Colonic mucosa (tissue), 4 donors: ENCODE results near the gene PPARGC1A. TPM values are rescaled to one million over a fixed set of nuclear protein-coding genes. Genes with fewer than 3 reads are reported as not detected.

Experiments used
- DNase-seq: peaks from one replicate; pipeline ENCODE4 v3.0.0-alpha.2; 2020
- H3K27ac ChIP-seq: fragments of 200-600 bp; one replicate; pipeline ENCODE4 v1.8.0; 2021
- H3K27me3 ChIP-seq: fragments of 200-600 bp; one replicate; pipeline ENCODE4 v1.8.0; 2021
- H3K36me3 ChIP-seq: fragments of 200-600 bp; one replicate; pipeline ENCODE4 v1.8.0; 2021
- H3K4me1 ChIP-seq: fragments of 200-600 bp; one replicate; pipeline ENCODE4 v1.8.0; 2021; ENCODE audit warnings: mild to moderate bottlenecking
- H3K4me3 ChIP-seq: fragments of 200-600 bp; one replicate; pipeline ENCODE4 v1.8.0; 2021
- H3K9ac ChIP-seq, 2 donors: one replicate each; pipeline ENCODE4 v1.7.0; 2013; ENCODE audit warnings: control low read depth in 2 of 2, low read depth in 2 of 2, low read length in 2 of 2
- H3K9me3 ChIP-seq: fragments of 200-600 bp; one replicate; pipeline ENCODE4 v1.8.0; 2021
- CTCF ChIP-seq: fragments of 200-600 bp; IDR thresholded peaks from one replicate; pipeline ENCODE4 v1.8.0; 2022; ENCODE audit warnings: antibody characterized with exemption, mild to moderate bottlenecking
- intact Hi-C: fragments of 100-400 bp; cut with DNase I; formaldehyde crosslinking; loops from one replicate; pipeline ENCODE4 v1.14.1; 2022
- total RNA-seq, 2 donors: library from RNA; stranded (reverse); fragmentation: NEBNext Ultra II Directional in 1 of 2; extraction: Animal tissue kit (Norgen Biotek cat#: 25700) in 1 of 2; gene quantifications; one replicate each; pipeline ENCODE4 v1.2.1, GENCODE V29; 2021
- donor health status: healthy.
- donor health status: DM: no; HTN: no; CAD: no.
- donor health status: DM: no; HTN: no; CAD: no.

Gene PPARGC1A
- total RNA-seq, 2 donors from 2014 or later, result 44.4 to 48.4 TPM

- Histone ChIP-seq H3K27me3 (no peaks in the 10 kb centered on the region), H3K36me3 (no peaks in the 10 kb centered on the region), H3K4me3 (no peak overlapping the region), H3K9me3 (no peaks in the 10 kb centered on the region), H3K4me1 (no peaks in the 10 kb centered on the region), H3K9ac (peak overlapping the region in 1 of 2 donors; percentile 4), H3K27ac (peak overlapping the region; percentile 51)
- intact Hi-C loops, result no loop called here
- no peak for DNase-seq
- TF ChIP-seq CTCF, result no peak
Measured at GRCh38 chr4:23855912-23856605, 33.8 kb downstream of the PPARGC1A start.

- no peak for DNase-seq
- TF ChIP-seq CTCF, result no peak
- no peak overlapping the region for H3K27ac ChIP-seq
- H3K9ac ChIP-seq, result no peak overlapping the region
- no peaks in the 10 kb centered on the region for H3K27me3 ChIP-seq
- intact Hi-C loops, result no loop called here
- no peak overlapping the region for H3K4me3 ChIP-seq
- H3K4me1 ChIP-seq, result no peaks in the 10 kb centered on the region
- H3K36me3 ChIP-seq, result no peaks in the 10 kb centered on the region
- H3K9me3 ChIP-seq, result no peaks in the 10 kb centered on the region
Measured at GRCh38 chr4:23853986-23854660, 35.7 kb downstream of the PPARGC1A start.

GRCh38 chr4:23851464-23851863, 38.4 kb downstream of the PPARGC1A start:
- intact Hi-C loops, result no loop called here
- TF ChIP-seq CTCF, result no peak
- Histone ChIP-seq H3K27me3 (no peaks in the 10 kb centered on the region), H3K4me1 (no peaks in the 10 kb centered on the region), H3K9ac (no peak overlapping the region), H3K9me3 (no peaks in the 10 kb centered on the region), H3K36me3 (no peaks in the 10 kb centered on the region), H3K4me3 (no peak overlapping the region), H3K27ac (no peak overlapping the region)
- DNase-seq, result no peak

- intact Hi-C loops, result no loop called here
- H3K27me3 ChIP-seq, result no peaks in the 10 kb centered on the region
- H3K4me1 ChIP-seq, result no peaks in the 10 kb centered on the region
- H3K27ac ChIP-seq, result no peak overlapping the region
- no peaks in the 10 kb centered on the region for H3K36me3 ChIP-seq
- H3K4me3 ChIP-seq, result no peak overlapping the region
- H3K9me3 ChIP-seq, result no peaks in the 10 kb centered on the region
- H3K9ac ChIP-seq, result no peak overlapping the region
- TF ChIP-seq CTCF, result no peak
- DNase-seq, result no peak
Measured at GRCh38 chr4:23847158-23847557, 42.7 kb downstream of the PPARGC1A start.

GRCh38 chr4:23844961-23845360, 44.9 kb downstream of the PPARGC1A start:
- H3K27ac ChIP-seq, result no peak overlapping the region
- intact Hi-C loops, result no loop called here

More at GRCh38 chr4:23844961-23845360, 44.9 kb downstream of the PPARGC1A start:
- H3K36me3 ChIP-seq, result no peaks in the 10 kb centered on the region
- no peak for TF ChIP-seq CTCF
- H3K27me3 ChIP-seq, result no peaks in the 10 kb centered on the region
- H3K9ac ChIP-seq, result no peak overlapping the region
- DNase-seq, result no peak
- H3K4me3 ChIP-seq, result no peak overlapping the region
- H3K4me1 ChIP-seq, result no peaks in the 10 kb centered on the region
- H3K9me3 ChIP-seq, result no peaks in the 10 kb centered on the region
